NCI-H446 (cell line): ENCODE data around the gene KCNJ14.

Experiments
- DNase-seq, 2 experiments: peaks; one replicate each; lab custom pipeline; 2025; lab: John Stamatoyannopoulos, UW

The KCNJ14 gene

DNA sequence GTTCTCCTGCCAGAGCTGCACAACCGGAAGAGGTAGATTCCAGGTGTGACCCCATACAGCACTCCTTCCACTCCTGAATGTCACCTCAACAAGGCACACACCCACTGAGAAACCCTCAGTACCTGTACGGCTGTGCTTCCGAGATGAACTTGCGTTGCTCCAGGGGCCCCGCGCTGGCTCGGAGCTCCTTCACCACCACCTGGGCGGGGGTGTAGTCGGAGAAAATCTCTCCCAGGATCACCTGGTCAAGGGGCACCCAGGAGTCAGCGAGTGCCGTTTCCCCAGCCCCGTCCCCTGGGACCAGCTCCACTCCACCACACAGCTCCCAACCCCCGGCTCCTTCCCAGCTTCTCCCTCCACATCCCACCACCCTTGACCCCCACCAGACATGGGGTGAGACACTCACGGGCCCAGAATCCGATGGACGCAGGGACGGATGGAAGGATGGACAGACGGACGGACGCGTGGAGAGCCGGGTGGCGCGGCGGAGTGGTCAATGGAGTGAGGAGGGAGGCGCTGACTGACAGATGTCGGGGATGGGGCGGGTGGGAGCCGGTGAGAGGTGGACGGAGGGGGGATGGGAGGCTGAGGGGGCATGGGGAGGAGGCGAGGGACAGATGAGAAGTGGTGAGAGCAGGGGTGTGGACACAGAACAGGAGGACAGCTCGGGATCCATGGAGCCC lies 53.5 kb downstream of the KCNJ14 start:
- no peak for DNase-seq

DNA sequence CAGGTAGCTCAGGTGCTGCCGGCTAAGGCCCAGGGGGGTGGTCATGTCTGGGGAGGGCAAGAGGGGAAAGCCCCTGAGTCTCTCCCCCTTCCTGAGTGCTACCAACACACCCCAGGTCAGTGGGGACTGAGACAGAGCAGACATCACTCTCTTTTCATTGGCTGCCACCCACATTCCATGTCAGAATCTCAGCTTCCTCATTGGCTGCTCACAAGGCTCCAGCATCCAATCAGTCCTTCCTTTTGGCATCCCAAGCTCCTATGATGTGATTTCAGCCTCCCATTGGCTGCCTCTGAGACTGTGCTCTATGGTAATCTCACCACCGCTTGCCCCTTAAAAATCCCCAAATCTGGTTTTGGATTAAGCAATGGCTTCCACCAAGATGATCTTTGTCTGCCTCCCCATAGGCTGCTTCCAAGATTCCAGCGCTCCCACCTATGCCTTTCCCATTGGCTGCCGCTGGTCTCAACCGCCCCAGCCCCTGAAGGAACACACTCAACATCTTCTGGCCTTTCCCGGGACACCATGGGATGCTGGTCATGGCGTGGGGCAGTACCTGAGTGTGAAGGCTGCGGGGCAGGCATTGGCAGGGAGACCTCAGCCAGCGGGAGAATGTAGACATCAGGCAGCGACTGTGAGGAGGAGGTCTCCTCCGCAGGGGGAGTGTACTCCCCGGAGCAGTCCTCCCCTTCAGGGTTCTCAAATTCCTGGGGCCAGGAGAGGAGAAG lies 54.3 kb downstream of the KCNJ14 start:
- peak in 1 of 2 experiments; percentile 41 for DNase-seq

DNA sequence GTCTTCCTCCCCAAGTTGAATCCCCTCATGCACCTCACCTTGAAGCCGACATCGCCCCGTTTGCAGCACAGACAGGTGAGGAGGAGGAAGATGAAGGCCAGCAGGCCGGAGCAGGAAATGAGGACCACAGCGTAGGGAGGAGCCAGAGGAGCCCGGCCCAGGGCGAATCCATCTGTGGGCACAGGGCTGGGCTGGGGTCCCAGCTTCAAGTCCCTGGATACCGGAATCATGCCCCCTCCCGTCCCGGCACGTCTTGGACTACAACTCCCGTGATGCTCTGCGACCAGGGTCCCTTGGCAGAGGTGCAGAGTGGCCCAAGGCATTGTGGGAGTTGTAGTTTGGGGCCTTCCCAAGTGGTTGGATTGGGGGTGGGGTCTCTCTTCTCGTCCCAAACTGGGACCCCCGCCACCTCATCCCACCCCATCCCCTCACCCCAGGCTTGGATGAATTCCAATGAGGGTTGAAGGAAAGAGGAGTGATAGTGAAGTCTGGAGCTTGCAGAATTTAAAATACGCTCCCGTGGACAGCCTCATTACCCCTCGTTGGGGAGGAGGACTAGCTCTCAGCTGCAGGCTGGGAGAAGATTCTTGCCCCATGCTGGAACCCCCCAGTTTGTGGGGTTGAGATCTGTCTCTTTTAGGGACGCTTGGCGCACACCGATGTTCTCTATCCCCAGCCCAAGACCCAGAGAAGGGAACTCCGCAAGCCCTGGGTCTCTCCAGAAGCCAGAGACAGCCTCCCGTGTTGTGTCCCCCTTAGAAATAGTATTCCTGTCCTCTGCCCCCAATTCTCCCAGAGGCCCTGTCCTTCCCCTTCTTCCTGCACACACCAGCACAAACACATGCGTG lies 55.3 kb downstream of the KCNJ14 start:
- DNase-seq = peak; percentile 74 to 87

DNA sequence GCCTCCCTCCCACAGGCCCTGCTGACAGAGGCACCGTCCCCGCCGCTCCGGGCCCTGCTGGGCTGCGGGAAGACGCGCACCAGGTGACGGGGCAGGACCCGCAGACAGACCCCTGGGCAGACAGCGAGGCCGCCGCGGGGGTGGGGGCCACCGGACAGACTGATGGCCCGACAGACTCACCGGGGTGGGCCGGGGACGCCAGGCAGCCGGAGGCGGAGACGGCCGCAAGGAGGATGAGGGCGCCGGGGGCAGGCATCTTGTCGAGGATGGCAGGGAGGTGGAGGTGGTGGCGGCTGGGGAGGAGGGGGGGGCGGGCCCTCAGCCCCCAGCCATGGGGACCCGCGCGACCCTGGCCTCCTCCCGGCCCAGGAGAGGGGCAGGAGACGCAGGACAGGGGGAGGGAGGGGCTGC lies 56.0 kb downstream of the KCNJ14 start:
- DNase-seq = no peak

DNA sequence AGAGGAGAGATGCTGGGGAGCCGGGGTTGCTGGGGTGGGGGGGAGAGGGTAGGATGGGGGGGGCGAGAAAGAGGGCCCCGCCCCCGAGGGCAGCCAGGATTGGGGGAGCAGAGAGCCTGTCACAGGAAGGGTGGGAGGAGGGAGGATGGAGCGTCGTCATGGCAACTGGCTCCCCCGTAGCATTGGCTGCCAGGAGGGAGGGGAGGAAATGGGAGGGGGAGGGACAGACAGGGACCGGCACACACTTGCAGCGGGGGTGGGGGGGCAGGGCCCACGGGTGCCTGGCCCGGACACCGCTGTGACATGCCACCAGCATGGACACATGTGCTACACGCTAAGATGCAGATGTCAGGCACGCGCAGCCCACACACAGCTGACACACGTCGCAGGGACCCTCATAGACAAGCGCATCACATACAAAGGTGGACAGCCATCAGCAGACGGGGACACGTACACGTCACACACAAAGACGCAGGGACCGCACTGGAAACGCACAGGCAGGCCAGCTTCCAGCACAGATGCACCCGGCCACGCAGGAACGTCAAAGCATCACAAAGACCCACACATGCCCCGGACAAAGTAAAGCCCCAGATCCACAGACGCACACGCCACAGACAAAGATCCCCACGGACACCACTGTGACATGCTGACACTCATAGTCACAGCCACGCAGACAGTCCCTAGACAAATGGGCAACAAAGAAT lies 56.6 kb downstream of the KCNJ14 start, which contains the start of gene LMTK3:
LMTK3 (minus strand) TSS at position 36 of the 704 bp plus-strand sequence. CDS start 259 bp downstream, outside the sequence.
- peak; percentile 53 to 73 for DNase-seq

DNA sequence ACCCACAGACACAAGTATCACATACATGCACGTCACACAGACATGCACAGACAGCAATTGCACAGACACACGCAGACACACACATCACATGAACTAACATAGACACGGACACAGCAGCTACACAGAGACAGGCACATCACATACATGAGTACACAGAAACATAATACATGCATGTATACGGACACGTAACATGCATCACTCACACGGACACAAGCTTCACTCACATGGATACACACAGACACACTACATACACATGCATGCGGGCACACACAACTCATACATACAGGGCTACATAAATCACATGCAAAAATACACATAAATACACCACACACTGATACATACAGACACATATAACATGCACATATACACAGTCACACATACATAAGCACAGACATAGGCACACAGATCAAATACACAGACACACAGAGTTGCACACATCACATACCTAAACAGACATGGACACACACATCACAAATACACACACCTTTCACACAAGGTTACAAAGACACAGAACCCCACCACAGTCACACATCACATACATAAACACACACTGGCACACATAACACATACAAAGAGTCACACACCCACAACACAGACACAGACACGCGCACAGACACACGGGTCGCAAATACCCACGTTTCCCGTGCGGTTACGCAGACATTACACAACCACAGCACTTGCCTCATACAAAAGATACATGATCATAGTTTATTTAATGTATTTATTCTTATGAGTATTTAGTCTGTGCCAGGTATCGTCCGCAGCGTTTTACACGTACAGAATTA lies 57.3 kb downstream of the KCNJ14 start:
- no peak for DNase-seq

DNA sequence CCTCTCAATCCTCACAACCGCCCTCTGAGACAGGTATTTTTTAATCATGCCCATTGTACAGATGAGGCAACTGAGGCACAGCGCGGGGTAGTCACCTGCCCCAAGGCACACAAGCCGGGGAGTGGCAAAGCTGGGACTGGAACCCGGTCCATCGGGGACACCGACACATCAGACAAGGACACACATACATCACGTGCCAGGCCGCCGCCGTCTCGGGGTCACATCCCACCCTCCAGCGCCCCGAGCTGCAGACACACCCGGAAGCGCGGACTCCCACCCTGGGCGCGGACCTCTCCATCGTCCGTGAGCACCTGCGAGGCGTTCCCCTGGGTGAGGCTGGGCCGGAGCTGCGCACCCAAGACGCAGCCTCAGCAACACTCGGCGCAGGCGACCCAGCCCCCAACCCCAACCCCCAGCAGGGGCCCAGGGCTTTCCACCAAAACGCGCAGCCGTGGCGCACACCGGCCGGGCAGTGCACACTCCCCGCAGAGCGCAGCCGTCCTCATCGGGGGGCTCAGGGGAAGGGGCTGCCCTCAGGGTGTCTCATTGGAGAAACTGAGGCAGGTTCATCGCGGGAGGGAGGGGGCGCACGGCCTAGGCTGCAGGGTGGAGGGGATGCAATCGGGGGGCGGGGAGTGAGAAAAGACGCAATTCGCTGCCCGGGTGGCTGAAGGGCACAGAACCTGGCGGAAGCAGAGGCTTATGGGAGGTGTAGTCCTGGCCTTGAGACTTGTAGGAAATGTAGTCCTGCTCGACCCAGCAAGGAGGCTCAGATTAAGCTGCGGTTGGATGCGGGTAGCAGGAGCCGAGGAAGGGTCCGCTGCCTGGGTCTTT lies 58.1 kb downstream of the KCNJ14 start:
- DNase-seq = peak; percentile 60 to 87

DNA sequence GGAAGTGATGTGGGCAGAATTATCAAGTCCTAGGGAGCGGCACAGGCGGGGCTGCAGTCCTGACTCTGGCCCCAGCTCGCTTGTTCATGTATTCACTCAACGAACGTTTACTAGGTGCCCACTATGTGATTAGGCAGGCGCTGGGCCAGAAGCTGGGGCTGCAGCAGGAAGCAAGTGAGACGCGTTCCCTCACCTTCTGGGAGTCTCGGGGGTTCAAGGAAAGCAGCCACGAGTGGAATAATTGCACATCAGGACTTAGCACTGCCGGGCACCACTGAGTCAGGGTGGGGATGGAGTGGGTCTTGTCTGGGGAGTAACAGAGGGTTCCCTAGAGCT lies 58.7 kb downstream of the KCNJ14 start:
- DNase-seq = no peak

DNA sequence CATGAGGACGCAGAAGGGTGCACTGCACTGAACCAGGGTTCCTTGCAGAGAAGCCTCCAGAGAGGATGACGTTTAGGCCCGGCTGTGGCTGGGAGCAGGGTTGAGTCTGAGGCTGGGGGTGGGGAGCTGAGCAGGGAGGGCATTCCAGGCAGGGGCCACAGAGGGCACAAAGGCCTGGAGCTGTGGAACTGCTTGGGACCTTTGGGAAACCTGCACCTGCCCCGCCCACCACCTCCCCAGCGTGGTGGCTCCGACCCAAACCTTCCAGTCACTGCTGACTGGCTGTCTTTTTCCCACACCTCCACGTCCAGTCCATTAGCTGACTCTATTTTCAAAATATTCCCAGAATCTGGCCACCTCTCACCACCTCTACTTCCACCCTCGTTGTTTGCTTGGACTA lies 61.2 kb downstream of the KCNJ14 start:
- no peak for DNase-seq
